GM19193 (cell line): ENCODE measurements around the gene HOXB7.
A peak's percentile ranks its signal among the peaks of the same experiment; 100 is the strongest.

Experiments used
- POLR2A ChIP-seq: IDR thresholded peaks from 4 replicates; pipeline ENCODE4 v1.6.1; 2011; ENCODE audit not compliant: insufficient read depth, insufficient read length; ENCODE audit errors: extremely low read depth

Gene HOXB7

DNA sequence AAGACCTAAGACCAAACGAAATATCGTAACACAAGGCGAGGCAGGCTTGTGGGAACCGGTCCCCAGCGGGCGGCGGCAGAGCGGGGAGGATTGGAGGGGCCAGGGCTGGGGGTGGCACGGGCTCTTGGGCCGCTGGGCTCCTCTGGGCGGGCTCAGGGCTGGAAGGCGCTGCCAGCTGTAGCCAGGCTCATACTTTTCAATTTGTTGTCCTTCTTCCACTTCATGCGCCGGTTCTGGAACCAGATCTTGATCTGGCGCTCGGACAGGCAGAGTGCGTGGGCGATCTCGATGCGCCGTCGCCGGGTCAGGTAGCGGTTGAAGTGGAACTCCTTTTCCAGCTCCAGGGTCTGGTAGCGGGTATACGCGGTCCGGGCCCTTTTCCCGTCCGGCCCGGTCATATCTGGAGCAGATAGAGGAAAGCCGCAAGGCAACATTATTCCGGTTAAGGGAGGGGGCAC lies 18.7 kb downstream of the HOXB7 start:
- TF ChIP-seq POLR2A = no peak

GRCh38 chr17:48591255-48592056 lies 19.4 kb downstream of the HOXB7 start:
- no peak for TF ChIP-seq POLR2A

DNA sequence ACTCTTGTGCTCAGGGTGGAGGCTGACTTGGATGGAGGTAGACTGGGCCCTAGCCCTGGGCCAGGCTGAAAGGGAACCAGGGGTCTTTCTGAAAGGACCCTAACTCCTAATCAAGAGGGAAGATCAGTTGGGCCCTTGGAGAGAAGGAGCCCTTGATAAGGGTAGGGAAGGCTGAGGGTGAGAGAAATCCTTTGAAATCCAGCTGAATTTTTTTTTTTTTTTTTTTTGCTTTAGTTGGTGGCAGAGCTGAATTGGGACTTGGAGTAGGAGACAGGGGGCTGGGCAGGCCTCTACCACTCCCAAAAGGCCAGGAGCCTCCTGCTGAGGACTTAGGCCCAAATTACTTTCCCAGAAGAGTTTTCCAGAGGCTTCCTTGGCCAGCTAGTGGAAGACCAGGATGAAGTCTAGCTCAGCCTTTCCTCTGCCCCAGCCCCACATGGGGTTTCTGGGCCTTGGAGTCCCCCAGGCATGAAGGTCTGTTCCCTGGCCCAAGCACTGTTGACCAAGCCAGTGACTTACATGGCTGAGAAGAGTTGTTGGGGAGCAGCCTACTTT lies 20.1 kb downstream of the HOXB7 start:
- TF ChIP-seq POLR2A = no peak

GRCh38 chr17:48589831-48590606 lies 20.8 kb downstream of the HOXB7 start, which contains the start of gene HOXB3:
TSS of gene HOXB3 (minus strand) at chr17:48590241. CDS start at chr17:48552474, 37,767 bp downstream.
- TF ChIP-seq POLR2A = peak; percentile 19

DNA sequence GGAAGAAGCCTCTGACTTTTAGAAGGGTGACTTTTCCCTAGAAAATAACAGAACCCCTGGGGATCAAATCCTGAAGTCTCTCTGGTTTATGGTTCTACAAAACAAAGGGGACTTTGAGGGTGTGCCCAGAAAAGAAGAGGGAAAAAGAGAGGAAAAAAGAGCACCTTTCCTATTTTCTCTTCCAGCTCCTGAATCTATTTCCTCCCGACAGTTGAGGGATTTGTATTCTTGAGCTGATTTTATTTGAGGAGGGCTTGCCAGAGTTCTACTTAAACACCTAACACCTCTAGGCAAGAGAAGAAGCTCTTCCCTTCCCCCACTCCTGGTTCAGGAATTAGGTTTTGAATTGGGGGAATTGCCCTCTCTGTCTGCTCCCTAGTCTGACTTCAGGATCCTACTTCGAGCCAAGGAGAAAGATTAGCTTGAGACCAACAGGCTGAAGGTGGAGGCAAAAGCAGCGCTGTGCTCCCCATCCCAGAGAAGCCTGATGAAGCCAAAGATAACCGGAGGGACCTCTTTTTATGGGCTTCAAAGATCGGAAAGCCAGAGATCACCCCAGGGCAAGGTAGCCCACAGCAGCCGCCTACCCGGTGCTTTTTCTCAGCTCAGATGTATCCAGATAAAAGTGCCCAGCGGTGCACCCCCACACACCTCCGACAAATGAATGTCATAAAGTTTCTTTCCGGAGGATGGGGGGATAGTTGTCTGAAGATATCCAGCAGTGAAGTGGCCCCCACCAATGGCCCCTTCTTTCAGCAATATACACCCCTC lies 21.6 kb downstream of the HOXB7 start:
- TF ChIP-seq POLR2A = no peak

DNA sequence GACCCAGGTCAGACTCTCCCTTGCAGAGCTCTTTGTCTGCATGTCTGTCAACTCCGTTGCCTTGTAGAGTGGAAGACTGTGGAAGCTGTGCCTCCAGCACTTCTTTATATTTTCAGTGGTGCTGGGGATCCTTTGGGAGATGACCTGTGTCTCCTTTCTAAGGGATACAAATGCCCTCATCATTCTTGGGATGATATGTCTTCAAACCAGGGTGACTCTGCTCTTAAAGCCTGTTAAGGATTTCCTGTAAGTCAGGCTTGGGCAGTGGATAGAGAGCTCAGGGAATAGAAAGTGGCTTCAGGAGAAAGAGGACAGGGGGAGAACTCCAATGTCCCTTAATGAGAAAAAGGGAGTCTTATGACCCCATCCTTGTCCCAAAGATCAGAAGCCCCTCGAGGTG lies 22.3 kb downstream of the HOXB7 start:
- TF ChIP-seq POLR2A = no peak

GRCh38 chr17:48588074-48588415 lies 22.8 kb downstream of the HOXB7 start:
- no peak for TF ChIP-seq POLR2A

DNA sequence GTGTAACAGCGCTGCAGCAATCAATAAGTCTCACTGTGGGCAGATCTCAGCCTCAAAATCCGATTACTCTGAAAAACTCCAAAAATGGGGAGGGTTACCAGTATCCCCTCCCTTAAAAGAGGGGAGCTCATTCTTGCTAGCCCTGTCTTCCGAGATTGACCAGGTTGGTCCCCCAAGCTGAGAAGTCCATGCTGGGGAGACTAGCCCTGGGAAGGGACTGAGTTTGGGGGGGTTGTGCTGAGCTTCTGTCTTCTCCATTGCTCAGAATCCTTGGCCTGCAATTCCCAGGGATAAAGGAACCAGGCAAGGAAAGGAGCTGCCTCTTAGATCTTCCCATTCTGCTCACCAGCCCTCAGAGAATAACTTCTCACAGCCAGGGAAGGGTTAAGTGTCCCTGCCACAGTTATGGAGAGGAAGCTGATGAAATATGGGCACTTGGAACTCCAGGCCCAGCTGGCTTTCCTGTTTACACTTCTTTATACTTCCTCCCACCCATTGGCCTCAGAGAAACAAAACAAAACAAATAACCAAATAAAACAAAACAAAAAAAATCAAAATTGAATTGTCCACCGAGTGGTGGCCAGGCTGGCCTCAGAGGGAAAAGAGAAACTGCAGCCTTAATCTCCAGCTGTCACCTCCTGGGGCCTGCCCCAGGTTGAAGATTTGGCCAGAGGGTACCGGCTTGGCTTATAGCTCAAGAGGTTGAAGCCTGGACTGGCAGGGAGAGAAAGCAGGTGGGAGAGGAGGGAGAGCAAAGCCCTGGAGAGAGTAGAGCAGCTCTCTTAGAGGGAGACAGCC lies 23.3 kb downstream of the HOXB7 start:
- no peak for TF ChIP-seq POLR2A

DNA sequence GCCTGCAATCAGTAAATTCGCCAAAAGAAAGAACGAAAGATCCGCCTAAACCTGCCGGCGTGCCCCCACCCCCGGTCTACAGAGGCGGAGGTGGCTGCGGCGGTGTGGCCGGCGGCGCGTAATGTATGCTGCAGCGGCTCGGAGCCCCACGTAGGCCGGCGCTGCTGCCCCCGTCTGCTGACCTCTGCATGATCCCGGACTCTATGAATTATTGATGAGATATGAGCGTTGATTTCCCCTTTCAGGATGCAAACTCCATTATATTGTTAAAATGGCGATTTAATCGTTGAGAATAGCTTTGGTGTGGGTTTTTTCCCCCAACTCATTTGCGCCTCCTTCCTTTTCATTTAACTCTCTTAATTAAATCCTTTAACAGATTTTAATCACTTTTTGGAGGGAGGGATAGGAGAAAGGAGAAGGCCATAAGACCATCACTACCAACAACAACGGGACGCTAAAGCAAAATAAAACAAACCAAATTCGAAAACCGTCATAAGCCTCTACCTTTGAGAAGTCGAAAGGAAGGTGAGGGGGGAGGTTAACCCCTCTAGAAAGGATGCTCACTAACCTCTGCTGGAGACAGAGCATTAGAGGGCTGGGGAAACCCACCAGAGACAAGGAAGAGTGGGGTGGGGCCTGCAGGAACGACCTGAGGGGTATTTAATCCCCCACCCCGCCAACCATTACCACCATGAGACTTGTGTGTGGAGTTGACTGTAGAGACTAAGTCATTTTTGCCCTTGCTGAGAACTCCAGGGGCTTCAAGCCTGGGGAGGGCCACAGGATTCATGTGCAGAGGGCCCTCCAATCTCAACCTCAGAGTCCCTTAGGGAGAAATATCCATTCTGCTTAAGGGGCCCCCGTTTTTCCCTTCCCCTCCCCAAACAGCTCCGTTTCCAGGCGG lies 24.2 kb downstream of the HOXB7 start:
- TF ChIP-seq POLR2A = no peak

GRCh38 chr17:48584223-48584741 lies 26.5 kb downstream of the HOXB7 start:
- TF ChIP-seq POLR2A = no peak

DNA sequence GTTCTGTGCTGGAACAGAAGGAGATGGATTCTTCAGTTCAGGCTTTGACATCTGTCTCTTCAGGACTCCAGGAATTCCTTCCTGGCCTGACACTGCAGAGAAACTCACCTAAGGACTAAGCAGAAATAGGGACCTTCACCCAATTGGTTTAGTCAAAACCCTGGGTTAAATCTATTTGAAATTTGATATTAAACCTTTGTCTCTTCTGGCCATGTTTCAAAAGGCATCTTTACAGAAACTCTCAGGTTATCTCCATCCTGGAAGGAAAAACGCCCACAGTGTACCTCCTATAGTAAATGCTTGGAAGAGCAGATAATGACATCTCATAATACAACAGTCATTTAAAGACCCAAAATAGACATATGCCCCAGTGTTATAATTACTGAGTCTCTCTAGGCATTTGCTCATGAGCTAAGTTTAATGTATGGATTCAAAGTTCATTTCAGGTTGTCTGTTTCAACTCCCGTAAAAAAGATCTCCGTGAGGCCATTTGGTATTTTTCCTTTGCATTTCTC lies 27.1 kb downstream of the HOXB7 start:
- no peak for TF ChIP-seq POLR2A

DNA sequence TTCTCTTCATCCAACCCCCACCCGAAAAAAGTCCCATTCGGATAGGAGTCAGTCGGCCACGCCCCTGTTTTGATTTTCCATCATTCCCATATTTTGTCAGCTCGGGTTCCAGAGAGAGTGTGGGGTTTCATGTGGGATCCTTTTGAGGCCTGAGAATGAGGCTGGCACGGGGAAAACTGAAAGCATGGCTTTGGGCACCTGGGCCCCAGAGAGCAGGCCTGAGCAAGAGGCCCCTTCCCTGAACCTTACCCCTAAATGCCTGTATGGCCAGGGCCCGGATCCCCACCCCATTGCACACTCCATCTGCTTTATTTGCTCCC lies 28.1 kb downstream of the HOXB7 start:
- TF ChIP-seq POLR2A = no peak
